ENCODE measurements around the gene PAGR1.

PAGR1 gene

DNA sequence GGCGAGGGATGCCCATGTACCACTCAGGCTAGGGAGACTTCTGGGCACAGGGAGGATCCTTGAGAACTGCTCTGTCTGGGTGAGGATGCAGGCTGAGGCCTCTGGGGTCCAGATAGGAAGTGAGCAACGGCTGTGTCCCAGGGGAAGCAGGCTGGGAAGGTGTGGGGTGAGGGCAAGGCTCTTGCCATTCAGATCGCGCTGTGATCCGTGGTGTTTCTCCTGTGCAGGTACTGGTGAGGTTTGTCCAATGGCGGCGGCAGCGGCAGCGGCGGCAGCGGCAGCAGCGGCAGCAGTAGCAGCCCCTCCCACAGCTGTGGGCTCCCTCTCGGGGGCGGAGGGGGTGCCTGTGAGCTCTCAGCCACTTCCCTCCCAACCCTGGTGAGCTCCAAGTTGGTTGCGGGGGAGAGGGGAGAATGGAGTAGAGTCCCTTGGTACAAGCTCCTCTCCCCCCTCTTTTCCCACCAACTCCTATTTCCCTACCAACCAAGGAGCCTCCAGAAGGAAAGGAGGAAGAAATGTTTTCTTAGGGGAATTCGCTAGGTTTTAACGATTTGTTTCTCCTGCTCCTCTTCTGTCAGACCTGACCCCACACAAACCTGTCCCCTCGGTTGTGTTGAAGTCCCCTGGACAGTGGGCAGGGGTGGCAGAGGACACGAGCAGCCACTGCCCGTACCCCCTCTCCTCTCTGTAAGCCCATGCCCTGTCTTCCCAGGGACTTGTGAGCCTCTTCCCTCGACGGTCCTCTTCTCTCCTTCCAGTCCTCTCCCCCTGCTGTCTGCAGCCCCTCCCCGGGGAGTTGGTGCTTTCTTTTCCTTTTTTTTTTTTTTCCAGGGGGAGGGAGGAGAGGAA lies 5.9 kb upstream of the PAGR1 start:
- no peak for DNase-seq (ENCODE audit: insufficient read length)

GRCh38 chr16:29810699-29811169 lies 5.2 kb upstream of the PAGR1 start:
- FAIRE-seq (no peak), DNase-seq (ENCODE audit: insufficient read length) (no peak)
- TF ChIP-seq POLR2A (IDR thresholded peaks at IDR 0.05; ENCODE audit: low read depth, low read length) = no peak

More for the DNA sequence above, 5.9 kb upstream of the PAGR1 start:
- FAIRE-seq = no peak
- TF ChIP-seq POLR2AphosphoS5 (IDR thresholded peaks at IDR 0.05; ENCODE audit: low read depth, low read length) (peak; percentile 46; the same call in 1 of the 2 replicates), POLR2A (IDR thresholded peaks at IDR 0.05; ENCODE audit: low read depth, low read length) (no peak; the same call in 1 of the 2 replicates), TAF1 (IDR thresholded peaks at IDR 0.05; ENCODE audit: borderline replicate concordance, low read depth, low read length) (no peak)

DNA sequence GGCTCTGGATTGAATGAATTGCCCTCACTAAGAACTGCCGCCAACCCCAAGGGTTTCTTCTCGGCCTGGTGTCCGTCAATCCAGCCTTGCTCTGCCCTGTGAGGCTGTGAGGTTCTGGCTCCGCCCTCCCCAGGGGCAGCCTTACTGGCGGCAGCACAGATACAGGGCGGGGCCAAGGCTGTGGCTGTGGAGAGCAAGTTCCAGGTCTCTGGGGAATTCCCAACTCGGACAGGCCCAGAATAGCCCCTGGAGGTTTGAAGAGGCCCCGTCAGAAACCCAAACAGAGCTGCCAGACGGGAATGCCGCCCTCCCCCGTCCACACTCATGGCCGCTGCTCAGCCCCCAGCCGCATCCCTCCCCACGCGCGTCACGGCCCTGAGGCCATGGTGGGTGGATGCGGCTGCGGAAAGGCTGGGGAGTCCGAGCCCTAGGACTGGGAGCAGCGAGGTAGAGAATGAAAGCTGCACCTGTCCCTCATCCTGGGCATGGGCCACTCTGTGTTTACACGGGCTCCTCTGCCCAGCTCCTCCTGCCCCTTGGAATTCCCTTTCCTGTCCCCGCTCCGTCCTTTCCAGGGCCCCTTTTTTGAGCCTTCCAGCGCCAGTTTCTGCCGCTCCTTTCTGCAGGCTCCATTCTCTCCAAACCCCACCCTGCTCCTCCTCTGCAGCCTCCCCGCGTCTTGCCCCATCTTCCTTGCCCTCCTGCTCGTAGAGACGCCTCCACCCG lies 4.6 kb upstream of the PAGR1 start:
- TF ChIP-seq TAF1 (IDR thresholded peaks at IDR 0.05; ENCODE audit: borderline replicate concordance, low read depth, low read length) (no peak), POLR2A (IDR thresholded peaks at IDR 0.05; ENCODE audit: low read depth, low read length) (peak; percentile 64; the same call in 1 of the 2 replicates), POLR2AphosphoS5 (IDR thresholded peaks at IDR 0.05; ENCODE audit: low read depth, low read length) (peak; percentile 68)
- peak; percentile 83 for DNase-seq (ENCODE audit: insufficient read length)
- peak; percentile 99 for FAIRE-seq

GRCh38 chr16:29811896-29812665 lies 3.9 kb upstream of the PAGR1 start, which contains the start of gene PRRT2:
Gene PRRT2, plus strand, starts transcription at chr16:29812193. Its CDS starts 862 bp downstream, at chr16:29813055.
- DNase-seq (ENCODE audit: insufficient read length) = no peak
- FAIRE-seq = no peak
- TF ChIP-seq POLR2A (IDR thresholded peaks at IDR 0.05; ENCODE audit: low read depth, low read length) (no peak), POLR2AphosphoS5 (IDR thresholded peaks at IDR 0.05; ENCODE audit: low read depth, low read length) (no peak), TAF1 (IDR thresholded peaks at IDR 0.05; ENCODE audit: borderline replicate concordance, low read depth, low read length) (no peak)

DNA sequence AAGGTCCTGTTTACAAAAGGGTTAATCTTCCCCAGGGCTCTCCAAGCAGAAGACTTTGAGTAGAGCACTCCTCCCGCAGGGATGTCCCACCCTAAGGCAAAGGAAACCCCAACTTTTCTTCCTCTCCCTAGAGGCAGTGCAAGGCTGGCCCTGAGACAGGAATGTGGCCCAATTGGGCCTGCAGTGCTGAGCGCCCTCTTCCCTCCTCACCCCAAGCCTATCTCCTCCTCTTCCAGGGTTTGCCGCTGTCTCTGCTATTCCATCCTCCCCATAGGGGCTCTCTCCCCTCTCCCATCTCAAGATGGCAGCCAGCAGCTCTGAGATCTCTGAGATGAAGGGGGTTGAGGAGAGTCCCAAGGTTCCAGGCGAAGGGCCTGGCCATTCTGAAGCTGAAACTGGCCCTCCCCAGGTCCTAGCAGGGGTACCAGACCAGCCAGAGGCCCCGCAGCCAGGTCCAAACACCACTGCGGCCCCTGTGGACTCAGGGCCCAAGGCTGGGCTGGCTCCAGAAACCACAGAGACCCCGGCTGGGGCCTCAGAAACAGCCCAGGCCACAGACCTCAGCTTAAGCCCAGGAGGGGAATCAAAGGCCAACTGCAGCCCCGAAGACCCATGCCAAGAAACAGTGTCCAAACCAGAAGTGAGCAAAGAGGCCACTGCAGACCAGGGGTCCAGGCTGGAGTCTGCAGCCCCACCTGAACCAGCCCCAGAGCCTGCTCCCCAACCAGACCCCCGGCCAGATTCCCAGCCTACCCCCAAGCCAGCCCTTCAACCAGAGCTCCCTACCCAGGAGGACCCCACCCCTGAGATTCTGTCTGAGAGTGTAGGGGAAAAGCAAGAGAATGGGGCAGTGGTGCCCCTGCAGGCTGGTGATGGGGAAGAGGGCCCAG lies 3.0 kb upstream of the PAGR1 start:
- FAIRE-seq = no peak
- no peak for DNase-seq (ENCODE audit: insufficient read length)
- TF ChIP-seq POLR2AphosphoS5 (IDR thresholded peaks at IDR 0.05; ENCODE audit: low read depth, low read length) (no peak), TAF1 (IDR thresholded peaks at IDR 0.05; ENCODE audit: borderline replicate concordance, low read depth, low read length) (no peak)

GRCh38 chr16:29813644-29814562 lies 2.0 kb upstream of the PAGR1 start:
- DNase-seq (ENCODE audit: insufficient read length) (no peak), FAIRE-seq (no peak)
- TF ChIP-seq POLR2A (IDR thresholded peaks at IDR 0.05; ENCODE audit: low read depth, low read length) = no peak
- no peak for TF ChIP-seq TAF1 (IDR thresholded peaks at IDR 0.05; ENCODE audit: borderline replicate concordance, low read depth, low read length)
- TF ChIP-seq POLR2AphosphoS5 (IDR thresholded peaks at IDR 0.05; ENCODE audit: low read depth, low read length) = no peak

- FAIRE-seq (no peak), DNase-seq (ENCODE audit: insufficient read length) (no peak)
- TF ChIP-seq POLR2AphosphoS5 (IDR thresholded peaks at IDR 0.05; ENCODE audit: low read depth, low read length) (no peak), POLR2A (IDR thresholded peaks at IDR 0.05; ENCODE audit: low read depth, low read length) (no peak), TAF1 (IDR thresholded peaks at IDR 0.05; ENCODE audit: borderline replicate concordance, low read depth, low read length) (no peak)
Measured at GRCh38 chr16:29814592-29814991, 1.4 kb upstream of the PAGR1 start.

DNA sequence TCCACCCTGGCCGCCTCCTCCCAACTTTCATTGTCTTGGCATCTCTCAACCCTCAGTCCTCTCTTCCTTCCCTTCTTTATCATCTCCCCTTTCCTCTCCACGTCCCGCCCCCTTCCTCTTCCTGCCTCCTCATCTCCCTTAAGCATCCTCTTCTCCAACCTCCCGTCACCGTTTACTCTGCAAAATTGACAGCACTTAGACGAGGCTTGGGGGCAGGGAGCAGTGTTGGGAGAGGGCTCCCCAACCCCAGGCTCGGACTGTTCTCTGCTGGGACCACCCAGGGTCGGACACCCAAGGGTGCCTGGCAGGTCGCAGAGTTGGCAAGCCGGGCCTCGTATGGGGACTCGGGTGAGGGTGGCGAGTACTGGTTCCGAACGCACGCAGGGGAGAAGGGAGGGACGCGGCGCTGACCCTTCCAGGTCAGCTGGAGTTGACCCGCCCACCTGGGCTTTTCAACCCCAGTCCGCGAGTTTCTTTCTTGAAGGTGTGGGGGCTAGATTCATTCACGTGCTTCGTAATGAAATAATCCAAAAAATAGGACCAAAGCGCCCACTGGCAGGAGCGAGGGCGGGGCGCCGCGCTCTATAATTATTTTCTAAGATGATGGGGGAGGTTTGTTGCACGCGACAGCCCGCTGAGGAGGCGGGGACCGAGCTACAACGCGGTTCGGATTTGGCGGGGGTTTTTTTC lies 775 bp upstream of the PAGR1 start:
- TF ChIP-seq POLR2A (IDR thresholded peaks at IDR 0.05; ENCODE audit: low read depth, low read length) = no peak
- TF ChIP-seq TAF1 (IDR thresholded peaks at IDR 0.05; ENCODE audit: borderline replicate concordance, low read depth, low read length) = no peak
- TF ChIP-seq POLR2AphosphoS5 (IDR thresholded peaks at IDR 0.05; ENCODE audit: low read depth, low read length) = no peak
- DNase-seq (ENCODE audit: insufficient read length) (no peak), FAIRE-seq (no peak)

All from GM12892 (cell line).